Measurements from ENCODE around the gene TTC4. TPM values are rescaled to one million over a fixed set of nuclear protein-coding genes. Genes with fewer than 3 reads are reported as not detected.

Gene TTC4
- total RNA-seq, 2 experiments from 2014 or later: 7.3 to 7.6 TPM

GRCh38 chr1:54668567-54668966 is 47.1 kb upstream of the TTC4 start:
- no peak overlapping the region for H3K27ac ChIP-seq (ENCODE audit: low read depth in 1 of 2, low read length in 2 of 2)
- peaks cover 3% of the 10 kb centered on the region for H3K4me1 ChIP-seq (ENCODE audit: insufficient read depth, low read length)
- H3K4me3 Mint-ChIP-seq: no peak overlapping the region
- H3K9me3 Mint-ChIP-seq: no peaks in the 10 kb centered on the region
- CTCF ChIA-PET: no interaction called here
- DNase-seq (no peak), ATAC-seq (ENCODE audit: poor library complexity) (no peak)
- no peak overlapping the region for H3K4me3 ChIP-seq (ENCODE audit: low read length)
- no peaks in the 10 kb centered on the region for H3K36me3 Mint-ChIP-seq (ENCODE audit: low read depth)
- H3K27me3 Mint-ChIP-seq: no peaks in the 10 kb centered on the region
- no peaks in the 10 kb centered on the region for H3K36me3 ChIP-seq (ENCODE audit: insufficient read depth, low read length)
- TF ChIP-seq, protein P1, sequence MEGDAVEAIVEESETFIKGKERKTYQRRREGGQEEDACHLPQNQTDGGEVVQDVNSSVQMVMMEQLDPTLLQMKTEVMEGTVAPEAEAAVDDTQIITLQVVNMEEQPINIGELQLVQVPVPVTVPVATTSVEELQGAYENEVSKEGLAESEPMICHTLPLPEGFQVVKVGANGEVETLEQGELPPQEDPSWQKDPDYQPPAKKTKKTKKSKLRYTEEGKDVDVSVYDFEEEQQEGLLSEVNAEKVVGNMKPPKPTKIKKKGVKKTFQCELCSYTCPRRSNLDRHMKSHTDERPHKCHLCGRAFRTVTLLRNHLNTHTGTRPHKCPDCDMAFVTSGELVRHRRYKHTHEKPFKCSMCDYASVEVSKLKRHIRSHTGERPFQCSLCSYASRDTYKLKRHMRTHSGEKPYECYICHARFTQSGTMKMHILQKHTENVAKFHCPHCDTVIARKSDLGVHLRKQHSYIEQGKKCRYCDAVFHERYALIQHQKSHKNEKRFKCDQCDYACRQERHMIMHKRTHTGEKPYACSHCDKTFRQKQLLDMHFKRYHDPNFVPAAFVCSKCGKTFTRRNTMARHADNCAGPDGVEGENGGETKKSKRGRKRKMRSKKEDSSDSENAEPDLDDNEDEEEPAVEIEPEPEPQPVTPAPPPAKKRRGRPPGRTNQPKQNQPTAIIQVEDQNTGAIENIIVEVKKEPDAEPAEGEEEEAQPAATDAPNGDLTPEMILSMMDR (IDR thresholded peaks at IDR 0.05): no peak
- no peak overlapping the region for H3K27ac Mint-ChIP-seq
- no peaks in the 10 kb centered on the region for H3K4me1 Mint-ChIP-seq (ENCODE audit: low read depth)
- H3K9me3 ChIP-seq (ENCODE audit: control insufficient read depth in 1 of 2, insufficient read depth in 1 of 2, low read length in 2 of 2): peaks cover 0 to 2% of the 10 kb centered on the region in 2 experiments
- POLR2A ChIA-PET: no interaction called here
- intact Hi-C loops (cut with DNase I, micrococcal nuclease): no loop called here
- no peaks in the 10 kb centered on the region for H3K27me3 ChIP-seq (ENCODE audit: control insufficient read depth in 1 of 2, insufficient read depth in 2 of 2, low read length in 2 of 2)

DNA sequence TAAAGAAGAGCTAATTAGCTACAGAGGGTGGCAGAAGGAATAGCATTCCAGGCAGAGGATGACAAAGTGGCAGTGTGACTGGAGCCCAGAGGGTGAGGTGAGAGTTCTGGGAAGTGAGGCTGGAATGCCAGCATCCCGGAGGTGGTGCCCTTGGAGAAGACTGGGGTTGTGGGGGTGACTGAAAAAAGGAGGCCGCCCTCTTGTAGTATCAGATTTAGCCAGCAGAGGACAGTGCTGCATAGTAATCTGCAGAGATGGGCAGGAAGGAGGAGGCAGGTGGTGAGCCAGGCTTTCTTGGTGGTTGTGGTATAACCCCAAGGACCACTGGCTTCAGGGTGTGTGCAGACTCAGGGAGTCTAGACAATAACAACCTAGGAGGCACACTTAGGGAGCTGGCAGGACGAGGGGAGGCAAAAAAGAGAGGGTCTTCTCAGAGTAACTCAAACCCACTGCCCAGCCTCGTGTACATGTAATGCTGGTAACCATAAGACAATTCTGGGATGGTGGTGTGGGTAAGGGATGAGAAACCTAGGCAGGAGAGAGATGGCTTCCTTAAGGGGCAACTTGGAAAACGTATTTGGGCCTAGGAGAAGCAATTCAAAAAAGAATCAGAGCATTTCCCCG is 43.6 kb upstream of the TTC4 start:
- ChIA-PET POLR2A (no interaction called here), CTCF (no interaction called here)
- Mint-ChIP-seq H3K4me1 (ENCODE audit: low read depth) (no peaks in the 10 kb centered on the region), H3K4me3 (no peak overlapping the region), H3K27ac (no peak overlapping the region), H3K36me3 (ENCODE audit: low read depth) (no peaks in the 10 kb centered on the region), H3K27me3 (no peaks in the 10 kb centered on the region), H3K9me3 (no peaks in the 10 kb centered on the region)
- ATAC-seq (ENCODE audit: poor library complexity): peak; percentile 84
- H3K27me3 ChIP-seq (ENCODE audit: control insufficient read depth in 1 of 2, insufficient read depth in 2 of 2, low read length in 2 of 2): no peaks in the 10 kb centered on the region
- intact Hi-C loops (cut with DNase I, micrococcal nuclease): loop anchor here (1.0 to 5.0 kb wide), 4 partner anchors 138 to 601 kb away; partner anchors contain the start of gene BSND (in 1 of the 2)
- H3K4me1 ChIP-seq (ENCODE audit: insufficient read depth, low read length): peaks cover 3% of the 10 kb centered on the region
- TF ChIP-seq, protein P1 (IDR thresholded peaks at IDR 0.05): peak; percentile 80
- DNase-seq: peak; percentile 26 to 76 (median 52)
- no peak overlapping the region for H3K4me3 ChIP-seq (ENCODE audit: low read length)
- H3K36me3 ChIP-seq (ENCODE audit: insufficient read depth, low read length): no peaks in the 10 kb centered on the region
- H3K27ac ChIP-seq (ENCODE audit: low read depth in 1 of 2, low read length in 2 of 2): no peak overlapping the region
- peaks cover 0 to 8% of the 10 kb centered on the region in 2 experiments for H3K9me3 ChIP-seq (ENCODE audit: control insufficient read depth in 1 of 2, insufficient read depth in 1 of 2, low read length in 2 of 2)

DNA sequence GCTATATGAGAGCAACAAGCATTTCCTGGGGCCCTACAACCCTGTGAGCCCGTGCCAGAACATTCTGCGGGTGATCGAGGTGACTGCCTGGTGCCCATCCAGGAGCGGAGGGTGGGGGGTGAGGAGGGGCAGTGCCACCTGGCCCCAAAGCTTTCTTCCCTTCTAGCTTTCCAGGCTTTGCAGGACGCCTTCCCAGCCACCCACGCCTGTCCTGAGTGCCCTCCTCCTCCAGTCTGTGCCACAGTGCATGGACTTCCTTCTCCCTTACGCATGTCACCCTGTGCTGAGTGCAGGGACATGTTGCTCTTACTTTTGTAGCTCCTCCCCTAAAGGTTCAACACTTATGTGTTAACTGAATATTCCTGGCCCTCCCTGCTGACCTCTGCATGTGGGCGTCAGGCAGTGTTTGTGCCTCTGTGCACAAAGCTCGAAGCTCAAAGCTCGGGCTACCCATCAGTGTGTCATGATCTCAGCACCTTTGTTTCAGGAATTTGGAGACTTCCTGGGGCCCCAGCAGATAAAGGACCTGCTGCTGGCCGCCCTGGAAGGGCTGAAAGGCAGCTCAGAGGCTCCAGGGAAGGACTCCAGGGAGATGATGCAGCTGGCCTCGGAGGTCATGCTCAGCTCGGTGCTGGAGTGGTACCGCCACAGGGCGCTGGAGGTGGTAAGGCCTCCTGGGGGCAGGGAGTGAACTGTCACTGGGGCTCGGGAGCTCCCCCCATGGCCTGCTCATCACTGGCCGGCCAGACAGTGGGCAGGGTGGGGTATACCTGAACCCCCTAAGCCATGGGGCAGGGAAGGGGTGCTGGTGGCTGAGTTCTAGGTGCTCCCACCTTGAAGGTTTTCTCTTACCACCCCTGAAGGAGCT is 36.7 kb upstream of the TTC4 start:
- no peaks in the 10 kb centered on the region for H3K4me1 Mint-ChIP-seq (ENCODE audit: low read depth)
- no peaks in the 10 kb centered on the region for H3K36me3 ChIP-seq (ENCODE audit: insufficient read depth, low read length)
- H3K4me1 ChIP-seq (ENCODE audit: insufficient read depth, low read length): no peaks in the 10 kb centered on the region
- TF ChIP-seq, protein P1 (IDR thresholded peaks at IDR 0.05): no peak
- ATAC-seq (ENCODE audit: poor library complexity): no peak
- intact Hi-C loops (cut with DNase I, micrococcal nuclease): no loop called here
- no peaks in the 10 kb centered on the region for H3K9me3 Mint-ChIP-seq
- no peak overlapping the region for H3K27ac Mint-ChIP-seq
- ChIA-PET POLR2A (no interaction called here), CTCF (no interaction called here)
- no peak overlapping the region for H3K4me3 ChIP-seq (ENCODE audit: low read length)
- no peaks in the 10 kb centered on the region for H3K27me3 Mint-ChIP-seq
- no peak for DNase-seq
- H3K36me3 Mint-ChIP-seq (ENCODE audit: low read depth): no peaks in the 10 kb centered on the region
- no peak overlapping the region for H3K27ac ChIP-seq (ENCODE audit: low read depth in 1 of 2, low read length in 2 of 2)
- H3K4me3 Mint-ChIP-seq: no peak overlapping the region
- H3K9me3 ChIP-seq (ENCODE audit: control insufficient read depth in 1 of 2, insufficient read depth in 1 of 2, low read length in 2 of 2): peaks cover 0 to under 1% of the 10 kb centered on the region in 2 experiments
- no peaks in the 10 kb centered on the region for H3K27me3 ChIP-seq (ENCODE audit: control insufficient read depth in 1 of 2, insufficient read depth in 2 of 2, low read length in 2 of 2)

Measured in CD4-positive, alpha-beta T cell (primary cell).